Upper lobe of left lung (tissue), 6 donors: ENCODE measurements around the gene TMEM45A. TPM values are rescaled to one million over a fixed set of nuclear protein-coding genes. Genes with fewer than 3 reads are reported as not detected.

Source experiments
- ATAC-seq, 2 donors: fragments of 200-7000 bp; cut with Tn5 transposase; one replicate each; pipeline ENCODE4 v1.9.1; 2022; ENCODE audit warnings: mild to moderate bottlenecking in 2 of 2, moderate library complexity in 2 of 2; ENCODE audit not compliant: low FRiP score in 2 of 2
- DNase-seq, 2 donors: peaks; one replicate each; pipeline ENCODE4 v3.0.0-alpha.2; 2019 to 2020
- H3K27ac ChIP-seq, 4 donors: fragments of 200-600 bp; sonication (generic); one replicate each; pipeline ENCODE4 v1.5.1; 2016 to 2019
- H3K27me3 ChIP-seq, 4 donors: fragments of 200-600 bp; sonication (generic); one replicate each; pipeline ENCODE4 v1.5.1; 2017 to 2019
- H3K36me3 ChIP-seq, 4 donors: fragments of 200-600 bp; sonication (generic); one replicate each; pipeline ENCODE4 v1.5.1; 2016 to 2019
- H3K4me1 ChIP-seq, 4 donors: fragments of 200-600 bp; sonication (generic); one replicate each; pipeline ENCODE4 v1.5.1; 2018 to 2019
- H3K4me3 ChIP-seq, 4 donors: fragments of 200-600 bp; sonication (generic); one replicate each; pipeline ENCODE4 v1.5.1; 2017 to 2019; ENCODE audit warnings: mild to moderate bottlenecking in 2 of 4, moderate library complexity in 1 of 4
- H3K9me3 ChIP-seq, 4 donors: fragments of 200-600 bp; sonication (generic); one replicate each; pipeline ENCODE4 v1.5.1; 2018 to 2019
- EP300 ChIP-seq, 4 donors: sonication (generic); formaldehyde crosslinking; IDR thresholded peaks; one replicate each; pipeline ENCODE4 v1.5.1; 2017; ENCODE audit warnings: antibody characterized with exemption in 4 of 4, control low read depth in 2 of 4
- POLR2A ChIP-seq, 4 donors: fragments of 450-650 bp; IDR thresholded peaks; one replicate each; pipeline ENCODE4 v1.5.1; 2016 to 2017; ENCODE audit warnings: antibody characterized with exemption in 4 of 4, mild to moderate bottlenecking in 2 of 4
- POLR2AphosphoS5 ChIP-seq, 2 donors: sonication (generic); formaldehyde crosslinking; IDR thresholded peaks; one replicate each; pipeline ENCODE4 v1.5.1; 2017; ENCODE audit warnings: antibody characterized with exemption in 2 of 2
- WGBS, 2 donors: methylation state at CpG; one replicate each; pipeline ENCODE4 v1.1.5; 2017 to 2018; 5-methylcytosine and 5-hydroxymethylcytosine counted together
- total RNA-seq, 6 donors: library from RNA; depleted of rRNA in 4 of 6; stranded (reverse); fragments of >200 nt in 4 of 6; gene quantifications; one replicate each; pipeline versions ENCODE4 v1.1.0 to v1.2.1, GENCODE V29; 2016 to 2021
- TF ChIP-seq, protein P1 (sequence below), 6 experiments: fragments of 450-650 bp in 4 of 6; fragments of 200-600 bp in 2 of 6; sonication (generic) in 2 of 6; IDR thresholded peaks; one replicate each; pipeline ENCODE4 v1.5.1; 2016 to 2019; ENCODE audit warnings: antibody characterized with exemption in 6 of 6
- donor health status: DM: no; HTN: no; CAD: no; lungs with moderate emphysema.
- donor health status: DM: no; HTN: yes; CAD: no; lungs with severe emphysema.

TMEM45A gene
- total RNA-seq, 6 donors from 2014 or later, result 1.7 to 17.4 (median 5.0) TPM

DNA sequence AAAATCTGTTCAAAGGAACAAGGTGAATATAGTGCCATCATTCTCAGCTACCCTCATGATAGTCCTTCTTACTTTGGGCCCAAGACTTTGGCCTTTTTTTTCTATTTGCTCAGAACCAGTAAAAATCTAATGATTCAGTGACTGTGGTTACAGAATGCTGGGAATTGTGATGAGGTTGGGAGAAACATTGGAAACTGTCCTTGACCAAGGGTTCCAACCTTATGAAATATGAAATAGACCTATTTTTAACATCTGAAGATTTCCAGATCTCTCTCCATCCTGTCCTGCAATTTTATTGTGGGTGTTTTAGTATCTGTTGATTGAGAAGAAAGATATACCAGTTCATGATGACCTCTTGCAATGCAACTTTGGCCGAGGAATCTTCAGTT is 34.9 kb downstream of the TMEM45A start:
- Histone ChIP-seq H3K4me1 (no peaks in the 10 kb centered on the region), H3K9me3 (no peaks in the 10 kb centered on the region), H3K27ac (no peak overlapping the region), H3K4me3 (no peak overlapping the region), H3K36me3 (no peaks in the 10 kb centered on the region), H3K27me3 (no peaks in the 10 kb centered on the region)
- WGBS, 2 donors, result 93 to 95% methylated on average over 1 of the region's 1 CpG
- TF ChIP-seq EP300 (IDR thresholded peaks at IDR 0.05), result no peak
- TF ChIP-seq POLR2A (IDR thresholded peaks at IDR 0.05), result no peak
- no peak for TF ChIP-seq POLR2AphosphoS5 (IDR thresholded peaks at IDR 0.05)
- TF ChIP-seq, protein P1, sequence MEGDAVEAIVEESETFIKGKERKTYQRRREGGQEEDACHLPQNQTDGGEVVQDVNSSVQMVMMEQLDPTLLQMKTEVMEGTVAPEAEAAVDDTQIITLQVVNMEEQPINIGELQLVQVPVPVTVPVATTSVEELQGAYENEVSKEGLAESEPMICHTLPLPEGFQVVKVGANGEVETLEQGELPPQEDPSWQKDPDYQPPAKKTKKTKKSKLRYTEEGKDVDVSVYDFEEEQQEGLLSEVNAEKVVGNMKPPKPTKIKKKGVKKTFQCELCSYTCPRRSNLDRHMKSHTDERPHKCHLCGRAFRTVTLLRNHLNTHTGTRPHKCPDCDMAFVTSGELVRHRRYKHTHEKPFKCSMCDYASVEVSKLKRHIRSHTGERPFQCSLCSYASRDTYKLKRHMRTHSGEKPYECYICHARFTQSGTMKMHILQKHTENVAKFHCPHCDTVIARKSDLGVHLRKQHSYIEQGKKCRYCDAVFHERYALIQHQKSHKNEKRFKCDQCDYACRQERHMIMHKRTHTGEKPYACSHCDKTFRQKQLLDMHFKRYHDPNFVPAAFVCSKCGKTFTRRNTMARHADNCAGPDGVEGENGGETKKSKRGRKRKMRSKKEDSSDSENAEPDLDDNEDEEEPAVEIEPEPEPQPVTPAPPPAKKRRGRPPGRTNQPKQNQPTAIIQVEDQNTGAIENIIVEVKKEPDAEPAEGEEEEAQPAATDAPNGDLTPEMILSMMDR (IDR thresholded peaks at IDR 0.05), result no peak
- DNase-seq, result no peak
- no peak for ATAC-seq

DNA sequence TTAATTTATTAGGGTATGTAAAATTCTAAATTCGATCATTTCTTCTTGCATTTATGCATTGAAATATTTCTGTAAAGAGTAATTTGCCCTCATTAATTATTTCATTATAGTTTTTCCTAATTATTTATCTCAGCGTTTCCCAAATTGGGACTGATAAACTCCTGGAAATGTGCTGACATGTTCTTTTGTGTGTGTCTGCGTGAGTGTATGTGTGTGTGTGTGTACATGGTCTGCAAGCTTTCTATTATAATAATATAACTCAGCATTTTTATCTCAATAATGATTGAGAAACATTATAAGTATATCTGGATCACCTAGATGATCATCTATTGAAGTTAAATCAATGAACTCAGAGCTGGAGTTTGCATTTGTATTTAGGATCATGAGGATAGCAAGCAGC is 38.7 kb downstream of the TMEM45A start:
- no peaks in the 10 kb centered on the region for H3K36me3 ChIP-seq
- no peak overlapping the region for H3K4me3 ChIP-seq
- TF ChIP-seq POLR2A (IDR thresholded peaks at IDR 0.05), result no peak
- TF ChIP-seq POLR2AphosphoS5 (IDR thresholded peaks at IDR 0.05), result no peak
- TF ChIP-seq, protein P1 (IDR thresholded peaks at IDR 0.05), result no peak
- TF ChIP-seq EP300 (IDR thresholded peaks at IDR 0.05), result no peak
- H3K27me3 ChIP-seq, result no peaks in the 10 kb centered on the region
- peaks cover 0 to 4% (median 0%) of the 10 kb centered on the region in 4 donors for H3K4me1 ChIP-seq
- no peak for DNase-seq
- no peak for ATAC-seq
- H3K27ac ChIP-seq, result no peak overlapping the region
- 83 to 85% methylated on average over 3 of the region's 3 CpGs for WGBS, 2 donors
- H3K9me3 ChIP-seq, result no peaks in the 10 kb centered on the region

DNA sequence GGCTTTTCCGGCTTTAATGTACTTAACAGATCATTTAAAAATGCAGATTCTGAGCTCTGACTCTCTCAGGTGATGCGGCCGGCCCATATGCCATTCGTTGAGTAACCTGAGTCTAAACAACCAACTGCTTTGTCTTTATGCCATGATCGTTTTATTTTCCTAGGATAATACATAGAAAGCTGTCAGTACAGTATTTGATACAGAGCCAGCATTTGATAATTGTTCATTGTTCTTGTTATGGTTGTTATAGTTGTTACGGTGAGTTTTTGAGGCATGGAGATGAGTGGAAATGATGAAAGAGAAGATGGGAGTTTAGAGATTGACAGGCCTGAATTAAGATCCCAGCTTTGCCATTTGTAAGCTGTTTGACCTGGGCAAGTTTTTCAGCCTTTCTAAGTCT is 40.0 kb downstream of the TMEM45A start:
- Histone ChIP-seq H3K27ac (no peak overlapping the region), H3K27me3 (no peaks in the 10 kb centered on the region), H3K4me3 (no peak overlapping the region), H3K36me3 (no peaks in the 10 kb centered on the region), H3K4me1 (peaks cover 0 to 4% (median 0%) of the 10 kb centered on the region in 4 donors), H3K9me3 (no peaks in the 10 kb centered on the region)
- DNase-seq, result no peak
- TF ChIP-seq EP300 (IDR thresholded peaks at IDR 0.05) (no peak), POLR2AphosphoS5 (IDR thresholded peaks at IDR 0.05) (no peak), POLR2A (IDR thresholded peaks at IDR 0.05) (no peak)
- TF ChIP-seq, protein P1 (IDR thresholded peaks at IDR 0.05), result no peak
- WGBS, 2 donors, result 83 to 90% methylated on average over 6 of the region's 6 CpGs
- ATAC-seq, result no peak

DNA sequence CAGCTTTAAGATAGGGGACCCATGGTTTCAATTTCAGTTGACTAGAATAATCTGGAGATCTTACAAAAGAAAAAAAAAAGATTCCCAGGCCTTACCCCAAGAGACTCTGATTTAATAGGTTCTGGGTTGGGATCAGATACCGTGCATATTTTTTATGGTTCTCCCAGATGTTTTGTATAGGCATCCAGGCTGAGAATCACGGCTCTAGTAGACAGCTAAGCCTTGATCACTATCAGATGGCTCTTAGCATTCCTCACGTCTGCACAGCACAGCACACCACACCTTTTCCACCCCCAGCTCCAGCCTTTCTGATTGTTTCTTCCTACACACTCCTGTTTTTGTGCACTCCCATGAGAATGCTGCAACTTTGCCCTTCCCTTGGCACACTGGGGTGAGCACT is 40.8 kb downstream of the TMEM45A start:
- no peak overlapping the region for H3K27ac ChIP-seq
- TF ChIP-seq POLR2A (IDR thresholded peaks at IDR 0.05), result no peak
- no peak for TF ChIP-seq EP300 (IDR thresholded peaks at IDR 0.05)
- TF ChIP-seq, protein P1 (IDR thresholded peaks at IDR 0.05), result no peak

DNA sequence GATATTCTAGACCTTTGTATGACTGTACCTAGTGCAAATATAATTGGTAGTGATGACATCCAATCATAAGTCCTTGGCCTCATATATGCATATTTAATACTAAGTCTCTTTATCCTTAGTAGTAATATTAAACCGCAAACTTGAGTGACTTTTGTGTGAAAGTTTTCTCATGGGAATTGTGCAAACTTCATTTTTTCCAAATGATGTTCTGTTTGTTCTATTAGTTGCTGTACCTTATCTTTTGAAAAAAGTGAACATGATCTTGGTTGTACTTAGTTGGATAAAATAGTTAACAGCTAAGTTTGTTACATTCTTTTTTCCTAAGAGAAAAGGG is 43.2 kb downstream of the TMEM45A start:
- H3K4me3 ChIP-seq, result no peak overlapping the region

More for the DNA sequence above, 40.8 kb downstream of the TMEM45A start:
- Histone ChIP-seq H3K27me3 (no peaks in the 10 kb centered on the region), H3K4me1 (peaks cover 0 to 4% (median 0%) of the 10 kb centered on the region in 4 donors), H3K9me3 (no peaks in the 10 kb centered on the region), H3K36me3 (no peaks in the 10 kb centered on the region), H3K4me3 (no peak overlapping the region)
- no peak for ATAC-seq
- WGBS, 2 donors, result 83 to 90% methylated on average over 3 of the region's 3 CpGs
- DNase-seq, result no peak

More for the DNA sequence above, 43.2 kb downstream of the TMEM45A start:
- ATAC-seq (peak in 1 of 2 donors; percentile 59), DNase-seq (no peak)
- H3K27me3 ChIP-seq, result no peaks in the 10 kb centered on the region
- no peaks in the 10 kb centered on the region for H3K9me3 ChIP-seq
- 71 to 89% methylated on average over 1 of the region's 1 CpG for WGBS, 2 donors
- H3K4me1 ChIP-seq, result peaks cover 0 to 4% (median 0%) of the 10 kb centered on the region in 4 donors
- H3K27ac ChIP-seq, result no peak overlapping the region
- TF ChIP-seq POLR2A (IDR thresholded peaks at IDR 0.05), result no peak
- no peak for TF ChIP-seq EP300 (IDR thresholded peaks at IDR 0.05)
- no peak for TF ChIP-seq POLR2AphosphoS5 (IDR thresholded peaks at IDR 0.05)
- no peaks in the 10 kb centered on the region for H3K36me3 ChIP-seq
